ENCODE data around the gene VAC14. TPM values are rescaled to one million over a fixed set of nuclear protein-coding genes. Genes with fewer than 3 reads are reported as not detected.

Gene VAC14
- total RNA-seq, 1 donor from 2014 or later = 26.2 TPM

GRCh38 chr16:70661918-70662641 is 138.9 kb downstream of the VAC14 start:
- intact Hi-C loops (cut with DNase I) = no loop called here
- DNase-seq (ENCODE audit: low spot score) = peak; percentile 63
- ATAC-seq = peak; percentile 39

- ATAC-seq (peak; percentile 7), DNase-seq (ENCODE audit: low spot score) (no peak)
- intact Hi-C loops (cut with DNase I) = no loop called here
These were observed 139.4 kb downstream of the VAC14 start for GRCh38 chr16:70661534-70661917.

GRCh38 chr16:70660672-70661350 is 140.1 kb downstream of the VAC14 start:
- no peak for ATAC-seq
- DNase-seq (ENCODE audit: low spot score) = no peak
- intact Hi-C loops (cut with DNase I) = no loop called here

- intact Hi-C loops (cut with DNase I) = no loop called here
- DNase-seq (ENCODE audit: low spot score) (no peak), ATAC-seq (no peak)
These were observed 140.8 kb downstream of the VAC14 start for GRCh38 chr16:70659953-70660671.

GRCh38 chr16:70659546-70659945 is 141.4 kb downstream of the VAC14 start:
- DNase-seq (ENCODE audit: low spot score) (peak; percentile 49), ATAC-seq (no peak)
- intact Hi-C loops (cut with DNase I) = no loop called here

- DNase-seq (ENCODE audit: low spot score) = no peak
- intact Hi-C loops (cut with DNase I) = no loop called here
These were observed 142.0 kb downstream of the VAC14 start for GRCh38 chr16:70658921-70659320.

DNA sequence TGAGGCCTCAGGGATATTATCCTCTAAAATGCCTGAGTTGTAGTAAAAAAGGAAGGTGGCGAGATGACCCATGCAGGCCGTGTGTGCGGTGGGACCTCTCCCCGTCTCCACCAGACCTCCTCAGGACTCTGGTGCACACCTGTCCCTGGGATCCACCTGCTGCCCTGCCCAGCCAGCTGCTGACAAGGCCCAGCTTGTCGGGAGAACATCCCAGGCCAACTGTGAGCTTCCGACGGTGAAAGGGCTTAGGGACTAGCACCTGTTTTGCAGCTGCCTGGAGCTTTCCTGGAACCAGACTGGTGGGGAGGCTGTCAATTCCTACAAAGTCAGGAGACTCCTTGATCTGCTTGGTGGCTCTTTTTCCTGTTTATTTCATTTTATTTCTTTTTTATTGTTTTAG is 143.0 kb downstream of the VAC14 start:
- intact Hi-C loops (cut with DNase I) = no loop called here
- DNase-seq (ENCODE audit: low spot score) (no peak), ATAC-seq (no peak)

More at GRCh38 chr16:70658921-70659320, 142.0 kb downstream of the VAC14 start:
- ATAC-seq = no peak

DNA sequence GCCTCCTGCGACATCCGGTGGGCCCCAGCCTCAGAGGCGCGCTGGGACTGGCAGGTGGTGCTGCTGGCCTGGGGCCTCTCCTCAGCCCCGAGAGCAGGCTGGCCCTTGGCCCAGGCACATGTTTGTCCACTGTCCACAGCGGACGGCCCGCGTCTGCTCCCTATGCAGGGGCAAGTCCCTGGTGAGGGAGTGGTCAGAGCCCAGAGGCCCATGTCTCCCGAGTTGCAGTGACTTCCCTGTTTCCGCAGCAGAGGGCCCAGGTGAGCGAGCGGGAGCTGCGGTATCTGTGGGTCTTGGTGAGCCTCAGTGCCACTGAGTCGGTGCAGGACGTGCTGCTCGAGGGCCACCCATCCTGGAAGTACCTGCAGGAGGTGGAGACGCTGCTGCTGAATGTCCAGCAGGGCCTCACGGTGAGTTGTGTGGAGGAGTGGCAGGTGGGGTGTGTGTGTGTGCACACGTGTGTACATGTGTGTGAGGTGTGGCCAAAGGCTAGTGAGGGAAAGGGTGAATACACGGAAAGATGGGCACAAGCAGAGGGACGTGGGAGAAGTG is 144.2 kb downstream of the VAC14 start:
- DNase-seq (ENCODE audit: low spot score) (no peak), ATAC-seq (no peak)
- intact Hi-C loops (cut with DNase I) = no loop called here

DNA sequence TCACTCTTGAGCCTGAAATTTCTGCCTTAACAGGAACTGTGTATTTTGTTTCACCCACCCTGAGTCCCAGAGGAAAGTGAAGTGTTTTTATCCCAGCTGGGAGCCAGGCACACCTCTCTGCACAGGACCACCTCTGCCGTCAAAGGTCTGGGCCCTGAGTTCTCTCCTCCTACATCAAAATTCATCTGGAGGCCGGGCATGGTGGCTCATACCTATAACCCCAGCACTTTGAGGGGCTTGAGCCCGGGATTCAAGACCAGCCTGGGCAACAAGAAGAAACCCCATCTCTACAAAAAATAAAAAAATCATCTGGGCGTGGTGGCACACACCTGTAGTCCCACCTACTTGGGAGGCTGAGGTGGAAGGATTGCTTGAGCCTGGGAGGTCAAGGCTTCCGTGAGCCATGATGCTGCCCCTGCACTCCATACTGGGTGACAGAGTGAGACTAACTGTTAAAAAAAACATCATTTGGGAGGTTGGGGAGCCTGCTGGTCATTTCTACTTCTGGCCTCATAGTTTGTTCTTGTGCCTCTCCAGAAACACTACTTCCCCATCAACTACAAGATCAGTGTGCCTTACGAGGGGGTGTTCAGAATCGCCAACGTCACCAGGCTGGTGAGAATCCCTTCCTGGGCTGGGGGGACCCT is 144.8 kb downstream of the VAC14 start:
- ATAC-seq (no peak), DNase-seq (ENCODE audit: low spot score) (no peak)
- intact Hi-C loops (cut with DNase I) = no loop called here

DNA sequence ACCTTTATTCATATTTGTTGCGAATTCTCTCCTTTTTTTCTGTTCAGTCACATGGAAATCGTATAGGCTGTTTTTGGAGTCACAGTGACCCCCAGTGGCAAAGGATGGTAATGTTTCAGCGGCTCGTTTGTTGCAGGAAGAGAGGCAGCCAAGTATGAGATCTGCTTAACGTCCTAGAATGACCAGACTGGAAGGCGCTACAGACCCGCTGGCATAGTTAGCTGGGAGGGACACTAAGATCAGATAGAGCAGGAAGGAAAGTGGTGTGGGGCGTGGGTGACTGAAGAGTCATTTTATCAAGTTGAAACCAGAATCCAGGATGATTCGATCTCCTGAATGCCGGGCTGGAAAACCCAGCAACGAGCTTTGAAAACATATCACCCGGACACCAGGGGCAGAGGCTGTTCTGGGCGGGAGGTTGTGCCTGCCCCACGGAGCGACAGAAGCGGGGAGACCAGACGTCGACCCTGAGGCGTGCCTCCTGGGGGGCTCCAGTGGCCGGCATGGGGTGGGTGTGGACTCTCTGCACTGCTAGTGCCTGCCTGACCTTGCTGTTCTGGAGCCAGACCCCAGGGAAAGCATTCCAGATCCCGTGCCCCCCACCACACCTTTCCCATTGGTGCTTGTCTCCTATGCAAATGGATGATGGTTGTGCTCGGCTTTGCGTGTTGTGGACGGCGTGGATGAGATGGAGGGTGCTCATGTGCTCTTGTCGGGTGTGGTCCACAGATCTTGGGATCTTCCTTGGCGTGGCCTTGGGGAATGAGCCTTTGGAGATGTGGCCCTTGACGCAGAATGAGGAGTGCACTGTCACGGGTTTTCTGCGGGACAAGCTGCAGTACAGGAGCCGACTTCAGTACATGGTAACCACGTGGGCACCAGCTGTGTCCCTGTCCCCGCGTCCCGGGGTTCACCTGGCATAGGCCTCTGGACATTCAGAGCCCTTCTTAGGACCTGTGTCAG is 146.9 kb downstream of the VAC14 start:
- peak; percentile 77 for ATAC-seq
- intact Hi-C loops (cut with DNase I) = loop anchor here (5.0 kb wide), 1 partner anchor 122 kb away; no protein-coding TSS in a partner anchor

DNA sequence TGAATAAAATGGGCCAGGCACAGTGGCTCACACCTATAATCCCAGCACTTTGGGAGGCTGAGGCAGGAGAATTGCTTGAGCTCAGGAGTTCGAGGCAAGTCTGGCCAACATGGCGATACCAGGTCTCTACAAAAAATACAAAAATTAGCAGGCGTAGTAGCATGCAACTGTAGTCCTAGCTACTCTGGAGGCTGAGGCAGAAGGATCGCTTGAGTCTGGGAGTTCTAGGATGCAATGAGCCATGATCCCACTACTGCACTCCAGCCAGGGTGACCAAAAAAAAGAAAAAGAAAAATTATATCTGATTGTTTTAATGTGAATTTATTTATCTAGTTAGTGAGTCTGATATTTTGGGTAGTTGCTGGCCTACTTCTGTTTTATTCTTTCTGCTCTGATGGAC is 147.6 kb downstream of the VAC14 start:
- ATAC-seq (peak; percentile 14), DNase-seq (ENCODE audit: low spot score) (peak; percentile 47)

More for the DNA sequence above, 146.9 kb downstream of the VAC14 start:
- peak; percentile 89 for DNase-seq (ENCODE audit: low spot score)

DNA sequence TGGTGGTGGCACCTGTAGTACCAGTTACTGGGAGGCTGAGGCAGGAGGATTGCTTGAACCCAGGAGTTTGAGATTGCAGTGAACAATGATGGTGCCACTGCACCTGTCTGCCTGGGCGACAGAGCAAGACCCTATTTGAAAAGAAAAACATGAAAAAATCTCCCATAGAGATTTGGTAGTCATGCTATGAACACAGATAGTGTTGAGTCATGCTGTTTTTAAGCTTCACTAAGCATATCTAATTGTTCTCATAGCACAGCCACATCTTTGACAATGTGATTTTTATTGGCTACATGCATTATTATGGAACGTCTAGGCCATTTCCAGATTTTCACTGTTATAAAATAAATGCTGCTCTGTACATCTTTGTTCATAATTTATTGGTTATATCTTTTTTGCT is 148.6 kb downstream of the VAC14 start:
- DNase-seq (ENCODE audit: low spot score) (no peak), ATAC-seq (no peak)
- intact Hi-C loops (cut with DNase I) = loop anchor here (5.0 kb wide), 1 partner anchor 120 kb away; no protein-coding TSS in a partner anchor

More for the DNA sequence above, 147.6 kb downstream of the VAC14 start:
- intact Hi-C loops (cut with DNase I) = loop anchor here (5.0 kb wide), 1 partner anchor 121 kb away; no protein-coding TSS in a partner anchor

DNA sequence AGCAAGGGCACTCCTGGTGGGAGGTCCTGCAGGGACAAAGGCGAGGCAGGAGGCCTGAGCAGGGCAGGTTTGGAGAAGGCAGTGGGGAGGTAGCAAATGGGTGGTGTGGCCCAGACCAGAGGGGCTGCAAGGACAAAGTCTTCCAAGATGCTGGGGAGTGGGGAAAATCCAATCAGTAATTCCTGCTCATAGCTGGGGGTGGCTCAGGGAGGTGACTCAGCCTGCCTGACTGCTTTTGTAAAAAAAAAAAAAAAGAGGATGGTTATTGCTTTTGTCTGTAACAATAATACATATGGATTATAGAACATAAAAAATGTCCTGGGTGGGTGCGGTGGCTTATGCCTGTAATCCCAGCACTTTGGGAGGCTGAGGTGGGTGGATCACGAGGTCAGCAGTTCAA is 149.4 kb downstream of the VAC14 start:
- DNase-seq (ENCODE audit: low spot score) (peak; percentile 26), ATAC-seq (no peak)
- intact Hi-C loops (cut with DNase I) = loop anchor here (5.0 kb wide), 1 partner anchor 119 kb away; no protein-coding TSS in a partner anchor

DNA sequence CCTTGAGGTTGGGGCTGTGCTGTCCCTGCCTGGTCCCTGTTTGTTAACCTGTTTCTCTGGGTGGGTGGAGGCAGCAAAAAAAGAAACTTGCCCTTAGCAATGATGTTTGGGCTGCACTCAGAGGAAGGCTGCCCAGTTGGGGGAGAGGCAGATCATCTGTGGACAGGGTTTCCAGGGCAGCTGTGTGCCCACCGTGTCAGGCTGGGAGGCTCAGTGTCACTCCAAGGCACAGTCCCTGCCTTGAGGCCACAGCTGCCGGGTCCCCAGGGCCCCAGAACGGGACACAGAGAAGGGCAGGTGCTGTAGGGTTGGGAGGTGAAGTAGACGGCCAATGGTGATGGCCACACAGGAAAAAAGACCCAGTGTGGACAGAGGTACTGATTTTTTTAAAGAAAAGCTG is 150.7 kb downstream of the VAC14 start:
- ATAC-seq (no peak), DNase-seq (ENCODE audit: low spot score) (peak; percentile 44)
- intact Hi-C loops (cut with DNase I) = loop anchor here (5.0 kb wide), 1 partner anchor 118 kb away; no protein-coding TSS in a partner anchor

- no peak for ATAC-seq
- intact Hi-C loops (cut with DNase I) = loop anchor here (10.0 kb wide), 1 partner anchor 74 kb away; no protein-coding TSS in a partner anchor
- peak; percentile 37 for DNase-seq (ENCODE audit: low spot score)
These were observed 151.7 kb downstream of the VAC14 start for GRCh38 chr16:70649300-70649699.

- peak; percentile 30 for DNase-seq (ENCODE audit: low spot score)
- intact Hi-C loops (cut with DNase I) = loop anchor here (10.0 kb wide), 1 partner anchor 74 kb away; no protein-coding TSS in a partner anchor
- no peak for ATAC-seq
These were observed 152.4 kb downstream of the VAC14 start for GRCh38 chr16:70648606-70649005.

Data from sciatic nerve (tissue), 2 donors.